Brain microvascular endothelial cell (primary cell): ENCODE data around the gene FES.

Experiments
- DNase-seq: peaks from one replicate; pipeline ENCODE4 v3.0.0-alpha.2; 2020
- H3K27ac ChIP-seq: fragments of 250-450 bp; sonication (Bioruptor Pico); 2 replicates; pipeline ENCODE4 v1.5.1; 2020; ENCODE audit warnings: mild to moderate bottlenecking, moderate library complexity
- H3K27me3 ChIP-seq: fragments of 250-450 bp; sonication (Bioruptor Pico); replicated peaks from 2 replicates; pipeline ENCODE4 v1.5.1; 2020; ENCODE audit warnings: mild to moderate bottlenecking
- H3K36me3 ChIP-seq: fragments of 250-450 bp; sonication (Bioruptor Pico); replicated peaks from 2 replicates; pipeline ENCODE4 v1.5.1; 2020; ENCODE audit warnings: mild to moderate bottlenecking
- H3K4me3 ChIP-seq: 2 replicates; pipeline ENCODE4 v1.5.1; 2011; ENCODE audit warnings: low read depth, mild to moderate bottlenecking, control low read depth, low read length, moderate library complexity
- in situ Hi-C: cut with HindIII; loops from 2 replicates; pipeline ENCODE4 v1.10.0; 2017; ENCODE audit warnings: low sequenced_read_pairs, low pct_ligation_motif_present
- TF ChIP-seq, protein P1 (sequence below): IDR thresholded peaks from 2 replicates; pipeline ENCODE4 v1.5.1; 2011; ENCODE audit warnings: low read depth, mild to moderate bottlenecking, moderate library complexity, low read length, control low read depth, inconsistent platforms; ENCODE audit errors: missing control alignments

The FES gene

DNA sequence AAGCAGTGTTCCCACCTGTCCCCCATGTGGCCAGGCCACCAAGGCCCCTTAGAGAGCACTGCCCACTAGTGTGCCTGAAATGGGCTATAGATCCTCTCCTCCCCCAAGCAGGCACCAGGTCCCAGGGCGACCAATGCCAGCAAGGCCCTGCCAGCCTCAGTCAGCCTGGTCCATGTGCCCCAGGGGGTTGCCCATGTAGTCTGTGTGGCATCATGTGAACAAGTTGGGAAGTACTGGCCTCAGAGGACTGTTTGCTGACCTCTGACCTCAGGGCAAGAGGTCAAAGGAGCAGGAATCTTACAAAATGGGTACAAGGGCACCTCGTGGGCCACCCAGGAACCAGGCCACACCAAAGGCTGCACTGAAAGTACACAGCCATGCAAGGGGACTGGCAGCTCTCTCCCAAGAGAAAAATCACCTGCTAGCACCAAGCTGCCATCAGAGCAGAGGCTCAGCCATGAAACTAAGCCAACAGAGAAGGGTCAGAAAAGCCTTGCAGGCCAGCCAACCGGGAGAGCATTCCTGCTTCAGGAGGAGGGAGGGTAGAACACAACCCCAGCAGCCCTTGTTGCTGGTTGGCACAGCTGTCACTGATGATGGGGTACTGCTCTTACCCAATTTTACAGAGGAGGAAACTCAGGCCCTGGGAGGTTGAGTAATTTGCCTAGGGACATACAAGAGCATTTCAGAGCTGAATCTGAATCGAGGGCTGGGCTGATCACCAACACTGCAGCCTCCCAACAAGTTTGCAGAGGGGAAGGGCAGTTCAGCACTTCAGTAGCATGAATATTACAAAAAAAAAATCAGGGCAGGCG lies 21.1 kb upstream of the FES start:
- TF ChIP-seq, protein P1, sequence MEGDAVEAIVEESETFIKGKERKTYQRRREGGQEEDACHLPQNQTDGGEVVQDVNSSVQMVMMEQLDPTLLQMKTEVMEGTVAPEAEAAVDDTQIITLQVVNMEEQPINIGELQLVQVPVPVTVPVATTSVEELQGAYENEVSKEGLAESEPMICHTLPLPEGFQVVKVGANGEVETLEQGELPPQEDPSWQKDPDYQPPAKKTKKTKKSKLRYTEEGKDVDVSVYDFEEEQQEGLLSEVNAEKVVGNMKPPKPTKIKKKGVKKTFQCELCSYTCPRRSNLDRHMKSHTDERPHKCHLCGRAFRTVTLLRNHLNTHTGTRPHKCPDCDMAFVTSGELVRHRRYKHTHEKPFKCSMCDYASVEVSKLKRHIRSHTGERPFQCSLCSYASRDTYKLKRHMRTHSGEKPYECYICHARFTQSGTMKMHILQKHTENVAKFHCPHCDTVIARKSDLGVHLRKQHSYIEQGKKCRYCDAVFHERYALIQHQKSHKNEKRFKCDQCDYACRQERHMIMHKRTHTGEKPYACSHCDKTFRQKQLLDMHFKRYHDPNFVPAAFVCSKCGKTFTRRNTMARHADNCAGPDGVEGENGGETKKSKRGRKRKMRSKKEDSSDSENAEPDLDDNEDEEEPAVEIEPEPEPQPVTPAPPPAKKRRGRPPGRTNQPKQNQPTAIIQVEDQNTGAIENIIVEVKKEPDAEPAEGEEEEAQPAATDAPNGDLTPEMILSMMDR: no peak
- H3K36me3 ChIP-seq: no peaks in the 10 kb centered on the region
- DNase-seq: no peak
- H3K27me3 ChIP-seq: no peaks in the 10 kb centered on the region
- H3K27ac ChIP-seq: no peak overlapping the region
- in situ Hi-C loops: no loop called here
- no peak overlapping the region for H3K4me3 ChIP-seq

DNA sequence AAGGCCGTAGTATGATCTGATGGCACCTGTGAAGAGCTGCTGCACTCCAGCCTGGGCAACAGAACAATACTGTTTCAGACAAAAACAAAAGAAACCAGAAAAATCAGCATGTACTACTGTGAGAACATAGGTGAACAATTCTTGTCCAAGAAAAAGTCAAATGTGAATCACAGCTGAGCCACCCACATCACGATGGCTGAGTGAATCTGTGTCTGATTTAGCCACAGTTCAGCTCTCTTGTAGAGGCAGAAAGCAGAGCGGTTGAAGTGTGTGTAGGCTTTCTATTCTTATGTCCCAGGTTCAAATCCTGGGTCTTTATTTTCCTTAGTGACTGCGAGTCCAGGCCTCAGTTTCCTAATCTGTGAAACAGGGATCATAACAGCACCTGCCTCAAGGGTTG lies 20.3 kb upstream of the FES start:
- Histone ChIP-seq H3K27ac (no peak overlapping the region), H3K4me3 (no peak overlapping the region), H3K36me3 (no peaks in the 10 kb centered on the region), H3K27me3 (no peaks in the 10 kb centered on the region)
- TF ChIP-seq, protein P1: no peak
- DNase-seq: no peak
- in situ Hi-C loops: no loop called here

DNA sequence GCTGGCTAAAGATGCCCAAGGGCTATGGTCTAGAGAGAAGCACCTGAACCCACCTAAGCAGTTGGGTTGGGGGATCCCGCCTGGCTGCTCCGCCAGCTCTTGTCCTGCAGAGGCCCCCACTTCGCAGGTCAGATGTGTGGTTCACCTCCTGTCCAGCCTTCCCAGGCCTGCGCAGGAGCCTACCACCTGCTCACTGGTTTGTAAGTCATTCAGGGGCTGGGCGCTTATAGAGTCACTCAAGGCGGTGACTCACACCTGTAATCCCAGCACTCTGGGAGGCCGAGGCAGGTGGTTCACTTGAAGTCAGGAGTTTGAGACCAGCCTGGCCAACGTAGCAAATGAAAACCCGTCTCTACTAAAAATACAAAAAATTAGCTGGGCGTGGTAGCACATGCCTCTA lies 19.8 kb upstream of the FES start:
- in situ Hi-C loops: no loop called here
- Histone ChIP-seq H3K36me3 (no peaks in the 10 kb centered on the region), H3K27ac (no peak overlapping the region), H3K4me3 (no peak overlapping the region), H3K27me3 (no peaks in the 10 kb centered on the region)
- no peak for DNase-seq
- TF ChIP-seq, protein P1: no peak

DNA sequence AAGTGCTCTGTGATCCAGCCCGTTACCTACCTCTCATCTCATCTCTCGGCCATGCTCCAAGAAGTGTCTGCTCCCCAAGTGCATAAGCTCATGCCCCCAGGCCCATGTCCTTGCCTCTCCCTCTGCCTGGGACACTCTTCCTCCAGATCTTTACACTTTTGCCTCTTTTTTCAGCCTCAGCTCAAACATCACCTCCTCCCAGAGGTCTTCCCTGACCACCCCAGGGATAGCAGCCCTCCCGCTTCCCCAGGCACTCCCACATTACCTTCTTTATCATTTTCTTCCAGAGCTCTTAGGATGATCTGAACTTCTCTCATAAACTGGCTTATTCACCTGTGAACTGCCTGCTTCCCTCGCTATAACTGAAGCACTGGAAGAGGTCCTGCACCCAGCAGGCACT lies 18.6 kb upstream of the FES start:
- no peaks in the 10 kb centered on the region for H3K36me3 ChIP-seq
- no peak overlapping the region for H3K27ac ChIP-seq
- in situ Hi-C loops: no loop called here
- no peaks in the 10 kb centered on the region for H3K27me3 ChIP-seq
- no peak overlapping the region for H3K4me3 ChIP-seq
- no peak for DNase-seq
- TF ChIP-seq, protein P1: no peak

DNA sequence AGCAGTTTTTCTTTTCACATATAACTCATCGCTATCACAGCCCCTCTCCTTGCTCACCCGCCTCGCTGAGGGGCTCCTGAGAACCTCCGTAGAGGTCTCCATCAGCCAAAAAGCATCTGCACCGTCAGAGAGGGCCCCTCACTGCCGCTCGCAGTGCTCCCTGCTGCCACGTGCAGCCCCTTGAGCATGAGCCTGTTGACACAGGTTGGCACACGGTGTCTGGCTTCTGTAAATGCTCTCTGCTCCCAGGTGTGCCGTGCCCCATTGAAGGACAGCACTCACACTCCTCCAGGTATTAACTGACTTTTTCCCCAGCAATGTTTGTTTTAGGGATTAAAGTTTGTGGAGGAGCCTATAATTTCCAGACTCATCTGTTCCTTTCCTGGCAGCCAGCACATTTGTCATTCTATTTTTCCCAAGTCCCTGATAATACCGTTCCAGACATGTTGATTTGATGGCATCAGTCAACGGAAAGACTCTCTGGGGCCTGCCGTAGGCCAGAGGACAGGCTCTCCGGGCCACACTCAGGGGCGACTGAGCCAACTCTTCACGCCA lies 18.1 kb upstream of the FES start:
- TF ChIP-seq, protein P1: no peak
- no peak for DNase-seq
- in situ Hi-C loops: no loop called here
- Histone ChIP-seq H3K4me3 (no peak overlapping the region), H3K27ac (no peak overlapping the region), H3K27me3 (no peaks in the 10 kb centered on the region), H3K36me3 (no peaks in the 10 kb centered on the region)
